Spleen (tissue), 7 donors: Measurements from ENCODE around the gene STK35.

Experiments used
- POLR2AphosphoS5 ChIP-seq, 3 donors: sonication (generic); formaldehyde crosslinking; IDR thresholded peaks; one replicate each; pipeline ENCODE4 v1.5.1; 2017; ENCODE audit warnings: antibody characterized with exemption in 3 of 3
- TF ChIP-seq, protein P1 (sequence below), 11 experiments: fragments of 200-600 bp in 7 of 11; fragments of 450-650 bp in 4 of 11; sonication (generic) in 4 of 11; IDR thresholded peaks in 8 of 11; conservative IDR thresholded peaks in 3 of 11; 1 replicate in 7 of 11; 2 replicates in 4 of 11; pipeline versions ENCODE4 v1.4.0 to v1.8.0; 2016 to 2021; ENCODE audit warnings: antibody characterized with exemption in 11 of 11, inconsistent platforms in 4 of 11, mild to moderate bottlenecking in 1 of 11
- donor health status: DM: no; HTN: no; CAD: no; lungs with moderate emphysema.
- donor health status: DM: no; HTN: no; CAD: no.
- donor health status: DM: no; HTN: no; CAD: no.

- TF ChIP-seq, protein P1, sequence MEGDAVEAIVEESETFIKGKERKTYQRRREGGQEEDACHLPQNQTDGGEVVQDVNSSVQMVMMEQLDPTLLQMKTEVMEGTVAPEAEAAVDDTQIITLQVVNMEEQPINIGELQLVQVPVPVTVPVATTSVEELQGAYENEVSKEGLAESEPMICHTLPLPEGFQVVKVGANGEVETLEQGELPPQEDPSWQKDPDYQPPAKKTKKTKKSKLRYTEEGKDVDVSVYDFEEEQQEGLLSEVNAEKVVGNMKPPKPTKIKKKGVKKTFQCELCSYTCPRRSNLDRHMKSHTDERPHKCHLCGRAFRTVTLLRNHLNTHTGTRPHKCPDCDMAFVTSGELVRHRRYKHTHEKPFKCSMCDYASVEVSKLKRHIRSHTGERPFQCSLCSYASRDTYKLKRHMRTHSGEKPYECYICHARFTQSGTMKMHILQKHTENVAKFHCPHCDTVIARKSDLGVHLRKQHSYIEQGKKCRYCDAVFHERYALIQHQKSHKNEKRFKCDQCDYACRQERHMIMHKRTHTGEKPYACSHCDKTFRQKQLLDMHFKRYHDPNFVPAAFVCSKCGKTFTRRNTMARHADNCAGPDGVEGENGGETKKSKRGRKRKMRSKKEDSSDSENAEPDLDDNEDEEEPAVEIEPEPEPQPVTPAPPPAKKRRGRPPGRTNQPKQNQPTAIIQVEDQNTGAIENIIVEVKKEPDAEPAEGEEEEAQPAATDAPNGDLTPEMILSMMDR (IDR thresholded peaks at IDR 0.05 in 8 of 11, conservative IDR thresholded peaks at IDR 0.05 in 3 of 11) = no peak
- no peak for TF ChIP-seq POLR2AphosphoS5 (IDR thresholded peaks at IDR 0.05)
Measured at GRCh38 chr20:2139736-2140135, 38.1 kb downstream of the STK35 start.
